ENCODE results near the gene RBM20. TPM values are rescaled to one million over a fixed set of nuclear protein-coding genes. Genes with fewer than 3 reads are reported as not detected.

RBM20 gene
- total and polyA plus RNA-seq, 8 donors: under 0.01 to 6.2 (median 0.59) TPM; not detected in 2

DNA sequence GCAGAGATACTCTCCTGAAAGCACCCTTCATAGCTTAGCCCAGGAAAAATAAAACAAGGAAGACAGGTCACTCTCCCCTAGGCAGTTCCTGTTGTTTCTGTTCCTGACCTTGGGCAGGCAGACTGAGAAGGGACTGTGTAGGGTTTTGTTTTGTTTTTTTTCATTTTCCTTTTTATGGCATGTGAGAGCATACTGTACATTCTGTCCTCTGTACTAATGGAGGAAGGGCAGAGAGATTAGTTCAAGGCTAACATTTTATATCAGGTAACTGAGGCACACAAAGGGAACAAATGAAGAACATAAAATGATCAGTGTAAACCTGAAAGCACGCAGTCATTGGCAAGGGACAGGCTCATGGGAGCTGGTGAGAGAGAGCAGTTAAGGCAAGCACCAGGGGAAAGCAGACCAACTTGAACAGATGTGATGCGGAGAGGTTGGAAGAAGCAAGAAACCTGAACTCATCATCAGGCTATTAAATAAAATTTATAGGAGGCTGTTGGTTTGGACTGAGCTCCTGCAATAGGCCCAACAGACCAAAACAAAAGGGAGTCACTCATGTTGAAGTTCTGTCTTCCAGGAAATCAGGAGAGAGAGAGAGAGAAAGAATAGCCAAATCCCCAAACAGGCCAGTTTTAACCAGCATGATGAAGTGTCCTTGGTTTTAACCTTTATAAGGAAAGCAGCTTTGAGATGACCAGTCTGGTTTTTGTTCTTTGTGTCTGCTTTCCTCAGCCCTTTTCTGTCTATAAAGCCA is 193.5 kb downstream of the RBM20 start:
- no peak overlapping the region for H3K4me3 ChIP-seq
- no peak for DNase-seq

DNA sequence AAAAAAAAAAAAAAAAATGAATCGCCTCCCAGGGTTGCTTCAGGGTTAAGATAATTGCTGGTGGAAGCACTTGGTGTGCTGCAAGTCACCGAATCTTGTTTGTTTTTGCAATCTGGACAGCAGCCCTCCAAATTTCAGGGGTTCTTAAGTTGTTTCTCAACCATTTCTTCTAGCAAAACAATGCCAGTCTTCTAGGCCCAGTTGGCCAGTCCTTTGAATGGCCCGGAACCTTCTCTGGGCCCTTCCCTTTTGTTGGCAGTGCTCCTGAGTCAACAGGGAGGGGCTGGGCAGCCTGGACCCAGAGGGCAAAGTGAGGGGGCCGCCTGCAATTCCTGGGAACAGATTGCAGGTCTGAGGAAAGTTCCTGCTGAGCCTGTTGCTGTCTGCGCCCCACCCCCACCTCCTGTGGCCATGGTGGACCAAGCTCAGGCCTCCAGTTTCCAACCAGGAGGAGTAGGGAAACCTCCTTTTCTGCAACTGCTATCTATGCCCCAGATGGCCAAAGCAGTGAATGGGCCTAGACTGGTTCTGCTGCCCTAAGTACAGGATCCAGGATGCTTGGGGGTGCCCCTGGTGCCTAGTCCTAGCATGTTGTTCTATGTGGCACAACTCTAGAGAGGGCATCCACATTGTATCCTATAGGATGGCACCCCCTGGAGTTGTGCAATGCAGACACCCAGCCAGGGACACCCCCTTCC is 196.2 kb downstream of the RBM20 start:
- no peaks in the 10 kb centered on the region for H3K27me3 ChIP-seq
- H3K36me3 ChIP-seq: no peaks in the 10 kb centered on the region
- no peak overlapping the region for H3K4me3 ChIP-seq
- WGBS, 5 donors: 29 to 69% (median 35%) methylated on average over 4 to 5 of the region's 5 CpGs
- TF ChIP-seq POLR2AphosphoS5 (IDR thresholded peaks at IDR 0.05): peak in 2 of 3 donors; percentile 59 to 72
- TF ChIP-seq, protein P1, sequence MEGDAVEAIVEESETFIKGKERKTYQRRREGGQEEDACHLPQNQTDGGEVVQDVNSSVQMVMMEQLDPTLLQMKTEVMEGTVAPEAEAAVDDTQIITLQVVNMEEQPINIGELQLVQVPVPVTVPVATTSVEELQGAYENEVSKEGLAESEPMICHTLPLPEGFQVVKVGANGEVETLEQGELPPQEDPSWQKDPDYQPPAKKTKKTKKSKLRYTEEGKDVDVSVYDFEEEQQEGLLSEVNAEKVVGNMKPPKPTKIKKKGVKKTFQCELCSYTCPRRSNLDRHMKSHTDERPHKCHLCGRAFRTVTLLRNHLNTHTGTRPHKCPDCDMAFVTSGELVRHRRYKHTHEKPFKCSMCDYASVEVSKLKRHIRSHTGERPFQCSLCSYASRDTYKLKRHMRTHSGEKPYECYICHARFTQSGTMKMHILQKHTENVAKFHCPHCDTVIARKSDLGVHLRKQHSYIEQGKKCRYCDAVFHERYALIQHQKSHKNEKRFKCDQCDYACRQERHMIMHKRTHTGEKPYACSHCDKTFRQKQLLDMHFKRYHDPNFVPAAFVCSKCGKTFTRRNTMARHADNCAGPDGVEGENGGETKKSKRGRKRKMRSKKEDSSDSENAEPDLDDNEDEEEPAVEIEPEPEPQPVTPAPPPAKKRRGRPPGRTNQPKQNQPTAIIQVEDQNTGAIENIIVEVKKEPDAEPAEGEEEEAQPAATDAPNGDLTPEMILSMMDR (IDR thresholded peaks at IDR 0.05): no peak
- intact Hi-C loops (cut with DNase I; ENCODE audit: low total_unique reads): no loop called here
- H3K27ac ChIP-seq: peak overlapping the region; percentile 76 to 91 (median 85)
- no peaks in the 10 kb centered on the region for H3K9me3 ChIP-seq
- peak; percentile 86 to 95 for DNase-seq
- peaks cover 64 to 98% (median 84%) of the 10 kb centered on the region in 4 donors for H3K4me1 ChIP-seq

More for the DNA sequence above, 193.5 kb downstream of the RBM20 start:
- whole genome bisulfite sequencing, 5 donors: 65 to 78% (median 69%) methylated on average over 2 of the region's 2 CpGs
- Histone ChIP-seq H3K27me3 (no peaks in the 10 kb centered on the region), H3K27ac (peak overlapping the region; percentile 71 to 91 (median 84)), H3K4me1 (peaks cover 59 to 92% (median 78%) of the 10 kb centered on the region in 4 donors), H3K9me3 (no peaks in the 10 kb centered on the region), H3K36me3 (no peaks in the 10 kb centered on the region)
- intact Hi-C loops (cut with DNase I; ENCODE audit: low total_unique reads): no loop called here
- peak in 2 of 3 donors; percentile 32 to 37 for TF ChIP-seq POLR2AphosphoS5 (IDR thresholded peaks at IDR 0.05)
- TF ChIP-seq POLR2A (IDR thresholded peaks at IDR 0.05): no peak

DNA sequence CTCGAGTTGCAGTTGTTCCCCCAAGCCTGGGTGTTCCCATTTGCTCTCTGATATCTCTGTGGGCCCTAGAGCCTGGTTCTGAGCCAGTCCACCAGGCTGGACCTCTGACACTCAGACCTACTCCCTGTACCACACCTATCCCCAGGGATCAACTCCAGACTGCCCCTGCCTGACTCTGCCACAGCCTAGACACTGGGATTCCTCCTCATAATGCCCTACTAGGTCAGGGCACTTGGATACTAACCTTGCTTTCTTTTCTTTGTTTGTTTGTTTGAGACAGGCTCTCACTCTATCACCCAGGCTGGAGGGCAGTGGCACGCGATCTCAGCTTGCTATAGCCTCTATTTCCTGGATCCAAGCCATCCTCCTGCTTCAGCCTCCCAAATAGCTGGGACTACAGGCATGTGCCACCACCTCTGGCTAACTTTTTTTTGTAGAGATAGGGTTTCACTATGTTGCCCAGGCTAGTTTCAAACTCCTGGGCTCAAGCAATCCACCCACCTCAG is 196.8 kb downstream of the RBM20 start:
- Histone ChIP-seq H3K36me3 (no peaks in the 10 kb centered on the region), H3K4me3 (no peak overlapping the region), H3K4me1 (peaks cover 62 to 98% (median 84%) of the 10 kb centered on the region in 4 donors), H3K9me3 (no peaks in the 10 kb centered on the region), H3K27ac (peak overlapping the region; percentile 76 to 91 (median 85)), H3K27me3 (no peaks in the 10 kb centered on the region)
- TF ChIP-seq EP300 (IDR thresholded peaks at IDR 0.05) (no peak), POLR2AphosphoS5 (IDR thresholded peaks at IDR 0.05) (no peak), POLR2A (IDR thresholded peaks at IDR 0.05) (no peak)
- TF ChIP-seq, protein P1 (IDR thresholded peaks at IDR 0.05): no peak
- 30 to 63% (median 47%) methylated on average over 3 of the region's 3 CpGs for WGBS, 5 donors
- peak in 1 of 2 donors; percentile 46 for DNase-seq
- intact Hi-C loops (cut with DNase I; ENCODE audit: low total_unique reads): no loop called here

DNA sequence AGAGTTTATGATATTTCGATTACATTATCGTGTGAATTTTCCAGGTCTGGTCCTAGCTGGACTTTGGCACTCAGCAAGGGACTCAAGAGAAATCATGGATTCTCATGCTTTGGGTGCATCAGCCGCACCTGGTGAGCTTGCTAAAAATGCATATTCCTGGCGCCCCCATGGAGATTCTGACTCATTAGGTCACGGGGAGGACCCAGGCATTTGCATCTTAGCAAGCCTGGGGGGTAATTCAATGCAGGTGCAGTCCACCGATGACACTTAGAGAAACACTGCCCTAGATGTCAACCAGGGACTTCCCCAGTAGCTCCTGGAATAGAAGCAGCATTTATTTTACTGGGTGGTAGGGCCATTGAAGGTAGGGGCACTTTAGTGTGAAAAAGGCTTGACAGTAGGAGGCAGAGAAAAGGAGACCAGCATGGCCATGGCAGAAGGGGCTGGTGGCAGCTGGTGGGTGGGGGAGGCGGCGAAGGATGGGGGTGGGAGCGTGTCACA is 197.7 kb downstream of the RBM20 start:
- H3K9me3 ChIP-seq: no peaks in the 10 kb centered on the region
- intact Hi-C loops (cut with DNase I; ENCODE audit: low total_unique reads): no loop called here
- no peaks in the 10 kb centered on the region for H3K36me3 ChIP-seq
- peaks cover 65 to 98% (median 82%) of the 10 kb centered on the region in 4 donors for H3K4me1 ChIP-seq
- TF ChIP-seq POLR2A (IDR thresholded peaks at IDR 0.05): no peak
- TF ChIP-seq, protein P1 (IDR thresholded peaks at IDR 0.05): no peak
- TF ChIP-seq EP300 (IDR thresholded peaks at IDR 0.05): no peak
- no peak for TF ChIP-seq POLR2AphosphoS5 (IDR thresholded peaks at IDR 0.05)
- no peak for DNase-seq
- no peak overlapping the region for H3K4me3 ChIP-seq
- peak overlapping the region; percentile 76 to 91 (median 85) for H3K27ac ChIP-seq
- WGBS, 5 donors: 85 to 95% (median 89%) methylated on average over 9 of the region's 9 CpGs
- H3K27me3 ChIP-seq: no peaks in the 10 kb centered on the region

All from stomach (tissue), 9 donors.